Glutamatergic neuron (in vitro differentiated cells): ENCODE results near the gene FAM168A. TPM values are rescaled to one million over a fixed set of nuclear protein-coding genes. Genes with fewer than 3 reads are reported as not detected.

Experiments used
- DNase-seq: peaks from one replicate; pipeline ENCODE4 v3.0.0; 2022
- H3K27ac Mint-ChIP-seq: one replicate; pipeline ENCODE4 v1.8.0; 2020; ENCODE audit warnings: mild to moderate bottlenecking, mixed read lengths, inconsistent platforms; ENCODE audit not compliant: unreplicated experiment
- H3K27me3 Mint-ChIP-seq: one replicate; pipeline ENCODE4 v1.8.0; 2020; ENCODE audit warnings: mild to moderate bottlenecking, moderate library complexity, mixed read lengths, inconsistent platforms; ENCODE audit not compliant: unreplicated experiment
- H3K36me3 Mint-ChIP-seq: one replicate; pipeline ENCODE4 v1.8.0; 2020; ENCODE audit warnings: mild to moderate bottlenecking, mixed read lengths, inconsistent platforms; ENCODE audit not compliant: unreplicated experiment
- H3K4me1 Mint-ChIP-seq: one replicate; pipeline ENCODE4 v1.8.0; 2020; ENCODE audit warnings: mild to moderate bottlenecking, low read depth, mixed read lengths, inconsistent platforms; ENCODE audit not compliant: unreplicated experiment
- H3K4me3 Mint-ChIP-seq: one replicate; pipeline ENCODE4 v1.8.0; 2020; ENCODE audit warnings: mild to moderate bottlenecking, mixed read lengths, inconsistent platforms; ENCODE audit not compliant: unreplicated experiment
- H3K9me3 Mint-ChIP-seq: one replicate; pipeline ENCODE4 v1.8.0; 2020; ENCODE audit warnings: mild to moderate bottlenecking, moderate library complexity, mixed read lengths, inconsistent platforms; ENCODE audit not compliant: unreplicated experiment
- total RNA-seq: library from RNA; stranded (reverse); fragmentation: NEBNext Ultra II Directional; extraction: Animal tissue kit (Norgen Biotek cat#: 25700); gene quantifications from one replicate; pipeline ENCODE4 v1.2.1, GENCODE V29; 2021; ENCODE audit not compliant: unreplicated experiment
- TF ChIP-seq, protein P1 (sequence below): fragments of 200-600 bp; sonication (generic); IDR thresholded peaks from one replicate; pipeline ENCODE4 v1.5.0; 2021; ENCODE audit not compliant: partially characterized antibody, unreplicated experiment

Gene FAM168A
- total RNA-seq, 1 donor from 2014 or later: 84.3 TPM

DNA sequence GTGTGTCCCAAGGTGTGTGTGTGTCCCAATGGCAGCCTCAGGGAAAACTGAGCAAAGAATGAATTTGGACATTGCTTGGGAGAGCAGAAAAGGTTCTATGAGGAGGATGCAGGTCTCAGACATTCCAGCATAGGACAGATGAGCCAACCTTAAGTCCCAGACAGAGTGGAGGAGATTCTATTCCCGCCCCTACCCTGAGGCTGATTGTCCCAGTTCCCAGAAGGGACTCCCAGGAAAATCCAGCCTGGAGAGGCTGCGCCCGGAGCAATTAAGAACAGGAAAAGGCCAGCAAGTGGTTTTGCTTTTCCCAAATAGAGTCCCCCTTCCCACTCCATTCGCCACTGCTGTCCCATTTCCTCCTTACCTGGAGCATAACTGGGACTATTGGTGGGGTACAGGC lies 167.6 kb downstream of the FAM168A start:
- Mint-ChIP-seq H3K27ac (no peak overlapping the region), H3K9me3 (no peaks in the 10 kb centered on the region), H3K36me3 (no peaks in the 10 kb centered on the region), H3K4me1 (peaks cover 7% of the 10 kb centered on the region), H3K27me3 (peaks cover 6% of the 10 kb centered on the region), H3K4me3 (no peak overlapping the region)
- DNase-seq: no peak
- TF ChIP-seq, protein P1, sequence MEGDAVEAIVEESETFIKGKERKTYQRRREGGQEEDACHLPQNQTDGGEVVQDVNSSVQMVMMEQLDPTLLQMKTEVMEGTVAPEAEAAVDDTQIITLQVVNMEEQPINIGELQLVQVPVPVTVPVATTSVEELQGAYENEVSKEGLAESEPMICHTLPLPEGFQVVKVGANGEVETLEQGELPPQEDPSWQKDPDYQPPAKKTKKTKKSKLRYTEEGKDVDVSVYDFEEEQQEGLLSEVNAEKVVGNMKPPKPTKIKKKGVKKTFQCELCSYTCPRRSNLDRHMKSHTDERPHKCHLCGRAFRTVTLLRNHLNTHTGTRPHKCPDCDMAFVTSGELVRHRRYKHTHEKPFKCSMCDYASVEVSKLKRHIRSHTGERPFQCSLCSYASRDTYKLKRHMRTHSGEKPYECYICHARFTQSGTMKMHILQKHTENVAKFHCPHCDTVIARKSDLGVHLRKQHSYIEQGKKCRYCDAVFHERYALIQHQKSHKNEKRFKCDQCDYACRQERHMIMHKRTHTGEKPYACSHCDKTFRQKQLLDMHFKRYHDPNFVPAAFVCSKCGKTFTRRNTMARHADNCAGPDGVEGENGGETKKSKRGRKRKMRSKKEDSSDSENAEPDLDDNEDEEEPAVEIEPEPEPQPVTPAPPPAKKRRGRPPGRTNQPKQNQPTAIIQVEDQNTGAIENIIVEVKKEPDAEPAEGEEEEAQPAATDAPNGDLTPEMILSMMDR: no peak

DNA sequence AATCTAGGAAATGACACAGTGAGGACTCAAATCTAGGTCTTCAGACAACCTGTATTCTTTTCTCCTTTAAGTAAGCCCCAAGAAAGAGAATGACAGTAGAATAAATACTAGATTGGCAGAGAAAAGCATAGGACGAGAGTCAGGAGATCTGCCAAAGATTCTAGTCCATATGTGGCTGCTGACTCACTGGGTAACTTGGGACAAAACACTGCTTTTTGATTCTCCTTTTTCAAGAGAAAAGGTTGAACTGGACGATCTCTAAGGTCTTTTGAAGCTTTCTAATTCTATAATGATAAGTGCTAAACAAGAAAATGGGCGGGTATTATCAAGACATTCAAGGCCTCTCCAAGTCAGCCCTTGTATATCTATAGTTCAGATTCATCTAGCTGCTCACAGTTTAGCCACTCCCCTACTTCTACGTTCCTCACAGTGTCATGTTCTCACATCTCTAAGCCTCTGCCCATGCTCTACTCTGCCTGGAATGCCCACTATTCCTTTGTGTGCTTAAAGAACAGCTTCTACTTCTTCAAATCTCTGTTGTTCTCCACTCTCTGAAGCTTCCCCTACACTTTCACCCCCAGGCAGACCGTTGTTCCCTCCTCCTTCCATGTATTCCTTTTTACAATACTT lies 168.7 kb downstream of the FAM168A start:
- TF ChIP-seq, protein P1: no peak
- DNase-seq: no peak
- Mint-ChIP-seq H3K36me3 (no peaks in the 10 kb centered on the region), H3K9me3 (no peaks in the 10 kb centered on the region), H3K27me3 (peaks cover 5% of the 10 kb centered on the region), H3K4me1 (peaks cover 7% of the 10 kb centered on the region), H3K4me3 (no peak overlapping the region), H3K27ac (no peak overlapping the region)

DNA sequence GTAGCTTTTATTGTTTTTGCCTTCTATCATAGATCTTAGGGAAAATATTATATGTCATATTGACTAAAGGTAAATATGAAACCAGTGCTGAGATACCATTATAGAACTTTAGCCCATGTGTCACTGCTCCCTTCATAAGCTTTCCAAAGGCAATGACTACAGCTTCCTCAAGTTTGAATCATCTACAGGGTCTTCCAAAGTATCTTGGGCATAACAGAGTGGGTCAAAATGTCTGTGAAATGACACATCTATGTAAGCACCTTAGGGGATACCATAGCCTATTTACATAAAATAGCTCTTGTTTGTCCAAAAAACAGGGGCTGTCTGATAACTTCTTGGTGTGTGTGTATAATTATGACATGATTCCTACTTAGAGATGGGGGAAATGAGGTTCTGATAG lies 169.2 kb downstream of the FAM168A start:
- H3K4me3 Mint-ChIP-seq: no peak overlapping the region
- TF ChIP-seq, protein P1: no peak

DNA sequence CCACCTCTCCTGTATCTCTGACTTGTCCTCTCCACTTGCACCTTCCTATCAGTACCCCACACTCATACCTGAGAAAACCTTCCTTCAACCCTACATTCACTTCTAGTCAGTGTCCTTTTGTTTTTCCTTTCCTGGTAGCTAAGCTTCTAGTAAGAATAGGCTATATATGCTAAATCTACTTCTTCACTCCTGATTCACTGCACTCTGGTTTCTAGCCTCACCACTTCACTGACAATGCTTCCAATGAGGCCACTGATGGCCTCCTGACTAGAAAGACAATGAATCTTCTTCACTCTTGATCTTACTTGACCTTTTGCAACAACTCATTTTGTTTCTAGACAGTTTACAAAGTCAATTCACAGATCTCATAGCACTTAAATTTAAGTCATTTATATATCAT lies 169.7 kb downstream of the FAM168A start:
- Mint-ChIP-seq H3K27ac (no peak overlapping the region), H3K4me3 (no peak overlapping the region), H3K27me3 (peaks cover 3% of the 10 kb centered on the region), H3K9me3 (peaks cover 1% of the 10 kb centered on the region), H3K36me3 (no peaks in the 10 kb centered on the region), H3K4me1 (peaks cover 7% of the 10 kb centered on the region)
- TF ChIP-seq, protein P1: no peak
- DNase-seq: no peak

More for the DNA sequence above, 169.2 kb downstream of the FAM168A start:
- no peak overlapping the region for H3K27ac Mint-ChIP-seq
- no peaks in the 10 kb centered on the region for H3K9me3 Mint-ChIP-seq
- DNase-seq: no peak
- H3K36me3 Mint-ChIP-seq: no peaks in the 10 kb centered on the region
- H3K4me1 Mint-ChIP-seq: peaks cover 7% of the 10 kb centered on the region
- peaks cover 3% of the 10 kb centered on the region for H3K27me3 Mint-ChIP-seq

DNA sequence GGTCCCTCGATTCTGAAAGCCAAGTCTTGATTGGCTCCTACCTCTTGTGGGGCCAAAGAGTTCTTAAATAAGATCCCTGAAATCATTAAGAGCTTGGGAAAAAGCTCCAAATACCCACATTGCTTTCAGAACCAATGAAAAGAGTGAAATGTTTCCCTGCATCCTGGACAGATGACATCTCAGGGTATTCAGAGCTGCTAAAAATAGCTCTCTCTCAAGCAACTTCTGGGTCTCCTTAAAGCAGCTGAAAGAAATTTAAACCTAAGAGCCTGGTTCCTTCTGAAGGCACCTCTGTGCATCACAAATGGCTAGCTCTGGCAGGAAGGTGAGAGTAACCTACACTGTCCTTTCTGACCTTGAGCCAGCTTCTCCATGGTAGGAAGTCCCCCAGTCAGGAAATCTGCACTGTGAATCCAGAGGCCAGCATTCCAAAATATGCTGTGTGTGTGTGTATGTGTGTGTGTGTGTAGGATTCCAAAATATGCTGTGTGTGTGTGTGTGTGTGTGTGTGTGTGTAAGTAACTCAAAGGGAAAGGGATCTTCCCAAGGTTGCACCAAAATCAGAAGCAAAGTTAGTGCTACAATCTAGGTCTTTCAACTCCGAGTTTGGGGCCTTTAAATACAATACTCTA lies 171.6 kb downstream of the FAM168A start:
- Mint-ChIP-seq H3K27ac (no peak overlapping the region), H3K4me1 (peaks cover 7% of the 10 kb centered on the region), H3K36me3 (no peaks in the 10 kb centered on the region), H3K27me3 (peaks cover 2% of the 10 kb centered on the region), H3K4me3 (no peak overlapping the region), H3K9me3 (peaks cover 1% of the 10 kb centered on the region)
- TF ChIP-seq, protein P1: no peak
- no peak for DNase-seq
